Neural cell (in vitro differentiated cells): Measurements from ENCODE around the gene LDLRAD4. TPM values are rescaled to one million over a fixed set of nuclear protein-coding genes. Genes with fewer than 3 reads are reported as not detected.

ENCODE experiments used
- H2AFZ ChIP-seq: fragments of 200-600, 300-800 bp; sonication (generic), shearing (Covaris generic); 2 replicates; pipeline ENCODE4 v1.6.0; 2014; ENCODE audit warnings: low read depth, mild to moderate bottlenecking, antibody characterized with exemption, low read length, moderate library complexity
- H3F3A ChIP-seq: fragments of 200-600 bp; shearing (Covaris generic); 2 replicates; pipeline ENCODE4 v1.6.1; 2016; ENCODE audit warnings: mild to moderate bottlenecking, moderate library complexity, mixed read lengths, antibody characterized with exemption, low read length; ENCODE audit not compliant: insufficient read depth, poor library complexity, severe bottlenecking
- H3K27ac ChIP-seq: fragments of 200-600, 300-800 bp; sonication (generic), shearing (Covaris generic); 2 replicates; pipeline ENCODE4 v1.5.1; 2014; ENCODE audit warnings: mild to moderate bottlenecking, low read length, moderate library complexity
- H3K27me3 ChIP-seq: fragments of 300-800, 200-600 bp; sonication (generic), shearing (Covaris generic); 2 replicates; pipeline ENCODE4 v1.6.0; 2014; ENCODE audit warnings: mild to moderate bottlenecking, low read depth, low read length, moderate library complexity; ENCODE audit not compliant: insufficient read depth
- H3K36me3 ChIP-seq: fragments of 300-800, 200-600 bp; sonication (generic), shearing (Covaris generic); 2 replicates; pipeline ENCODE4 v1.5.1; 2014; ENCODE audit warnings: mild to moderate bottlenecking, antibody characterized with exemption, low read length, moderate library complexity; ENCODE audit not compliant: insufficient read depth
- H3K4me2 ChIP-seq: fragments of 300-800, 200-600 bp; sonication (generic), shearing (Covaris generic); 2 replicates; pipeline ENCODE4 v1.6.0; 2014; ENCODE audit warnings: mild to moderate bottlenecking, low read length
- H3K4me3 ChIP-seq: fragments of 300-800, 200-600 bp; sonication (generic), shearing (Covaris generic); 2 replicates; pipeline ENCODE4 v1.5.1; 2014; ENCODE audit warnings: mild to moderate bottlenecking, low read length, moderate library complexity
- H3K79me2 ChIP-seq: fragments of 200-600 bp; shearing (Covaris generic); replicated peaks from 2 replicates; pipeline ENCODE4 v1.6.0; 2014; ENCODE audit warnings: mild to moderate bottlenecking, low read length, moderate library complexity; ENCODE audit not compliant: insufficient read depth
- H3K9ac ChIP-seq: fragments of 300-800, 200-600 bp; sonication (generic), shearing (Covaris generic); 2 replicates; pipeline ENCODE4 v1.6.1; 2016; ENCODE audit warnings: mild to moderate bottlenecking, low read length, mixed read lengths
- H3K9me2 ChIP-seq: fragments of 200-600 bp; shearing (Covaris generic); 2 replicates; pipeline ENCODE4 v1.6.1; 2016; ENCODE audit warnings: mild to moderate bottlenecking, low read length, mixed read lengths; ENCODE audit not compliant: insufficient read depth
- H3K9me3 ChIP-seq: fragments of 200-600, 300-800 bp; sonication (generic), shearing (Covaris generic); 2 replicates; pipeline ENCODE4 v1.6.1; 2016; ENCODE audit warnings: mild to moderate bottlenecking, mixed run types, low read length, moderate library complexity, mixed read lengths
- H4K20me1 ChIP-seq: fragments of 200-600 bp; shearing (Covaris generic); 2 replicates; pipeline ENCODE4 v1.6.1; 2016; ENCODE audit warnings: mild to moderate bottlenecking, mixed run types; ENCODE audit not compliant: insufficient read depth
- EP300 ChIP-seq: fragments of 450-650 bp; conservative IDR thresholded peaks from 2 replicates; pipeline ENCODE4 v1.6.1; 2014; ENCODE audit warnings: antibody characterized with exemption, mild to moderate bottlenecking, moderate library complexity; ENCODE audit not compliant: poor library complexity, severe bottlenecking
- EZH2 ChIP-seq: fragments of 200-600, 300-800 bp; shearing (Covaris generic), sonication (generic); IDR thresholded peaks from 2 replicates; pipeline ENCODE4 v1.6.1; 2014; ENCODE audit warnings: antibody characterized with exemption, low read length, borderline replicate concordance, mild to moderate bottlenecking; ENCODE audit not compliant: insufficient read depth, poor library complexity, severe bottlenecking
- MXI1 ChIP-seq: fragments of 450-650 bp; conservative IDR thresholded peaks from 2 replicates; pipeline ENCODE4 v1.6.1; 2014; ENCODE audit warnings: antibody characterized with exemption, mild to moderate bottlenecking; ENCODE audit not compliant: poor library complexity, severe bottlenecking
- POLR2AphosphoS5 ChIP-seq: IDR thresholded peaks from 2 replicates; pipeline ENCODE4 v1.6.1; 2012
- RAD21 ChIP-seq: fragments of 450-650 bp; conservative IDR thresholded peaks from 2 replicates; pipeline ENCODE4 v1.6.1; 2014; ENCODE audit warnings: antibody characterized with exemption, mild to moderate bottlenecking, moderate library complexity
- REST ChIP-seq: IDR thresholded peaks from 2 replicates; pipeline ENCODE4 v1.6.1; 2012; ENCODE audit warnings: borderline replicate concordance
- SMC3 ChIP-seq: fragments of 450-650 bp; conservative IDR thresholded peaks from 2 replicates; pipeline ENCODE4 v1.6.1; 2014; ENCODE audit warnings: antibody characterized with exemption, mild to moderate bottlenecking, moderate library complexity; ENCODE audit not compliant: poor library complexity
- TAF1 ChIP-seq: IDR thresholded peaks from 2 replicates; pipeline ENCODE4 v1.6.1; 2012; ENCODE audit warnings: low read depth
- polyA plus RNA-seq: library from polyadenylated mRNA; depleted of rRNA; stranded (reverse); fragments of >200 nt; gene quantifications from 2 replicates; pipeline ENCODE4 v1.2.3, GENCODE V29; 2014
- TF ChIP-seq, protein P1 (sequence below): fragments of 450-650 bp; IDR thresholded peaks from 2 replicates; pipeline ENCODE4 v1.5.1; 2014; ENCODE audit warnings: antibody characterized with exemption, mild to moderate bottlenecking, moderate library complexity; ENCODE audit not compliant: poor library complexity, severe bottlenecking

Gene LDLRAD4
- polyA plus RNA-seq, 1 donor from 2014 or later = 3.7 TPM

DNA sequence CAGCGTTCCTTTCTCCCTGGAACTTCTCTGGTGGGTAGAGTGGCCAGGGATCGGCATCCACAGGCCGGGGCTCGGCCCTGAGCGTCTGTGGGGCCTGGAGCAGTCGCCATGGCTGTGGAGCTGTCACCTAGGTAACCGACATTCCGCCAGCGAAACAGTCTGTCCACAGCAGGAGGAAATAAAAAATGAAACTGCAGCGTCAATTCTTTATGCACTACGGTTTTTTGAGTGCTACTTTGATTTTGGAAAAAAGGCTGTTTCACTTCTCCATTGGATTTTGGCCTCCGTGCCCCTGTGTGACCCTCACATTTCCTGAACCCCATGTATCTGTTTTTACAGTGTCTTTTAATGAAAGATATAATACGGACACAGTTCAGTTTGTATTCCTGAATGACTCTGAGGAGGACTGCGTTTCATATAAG, 163.4 kb downstream of the LDLRAD4 start:
- Histone ChIP-seq H3K36me3 (no peaks in the 10 kb centered on the region), H3K4me2 (peak overlapping the region; percentile 41), H3K27me3 (no peaks in the 10 kb centered on the region), H3K4me3 (peak overlapping the region; percentile 31), H2AFZ (no peak overlapping the region), H3K79me2 (no peaks in the 10 kb centered on the region), H3K27ac (peak overlapping the region; percentile 22), H3K9ac (no peak overlapping the region), H3K9me2 (no peaks in the 10 kb centered on the region), H3F3A (no peaks in the 10 kb centered on the region), H3K9me3 (no peaks in the 10 kb centered on the region), H4K20me1 (no peaks in the 10 kb centered on the region)
- TF ChIP-seq EZH2 = no peak
- no peak for TF ChIP-seq RAD21
- TF ChIP-seq, protein P1, sequence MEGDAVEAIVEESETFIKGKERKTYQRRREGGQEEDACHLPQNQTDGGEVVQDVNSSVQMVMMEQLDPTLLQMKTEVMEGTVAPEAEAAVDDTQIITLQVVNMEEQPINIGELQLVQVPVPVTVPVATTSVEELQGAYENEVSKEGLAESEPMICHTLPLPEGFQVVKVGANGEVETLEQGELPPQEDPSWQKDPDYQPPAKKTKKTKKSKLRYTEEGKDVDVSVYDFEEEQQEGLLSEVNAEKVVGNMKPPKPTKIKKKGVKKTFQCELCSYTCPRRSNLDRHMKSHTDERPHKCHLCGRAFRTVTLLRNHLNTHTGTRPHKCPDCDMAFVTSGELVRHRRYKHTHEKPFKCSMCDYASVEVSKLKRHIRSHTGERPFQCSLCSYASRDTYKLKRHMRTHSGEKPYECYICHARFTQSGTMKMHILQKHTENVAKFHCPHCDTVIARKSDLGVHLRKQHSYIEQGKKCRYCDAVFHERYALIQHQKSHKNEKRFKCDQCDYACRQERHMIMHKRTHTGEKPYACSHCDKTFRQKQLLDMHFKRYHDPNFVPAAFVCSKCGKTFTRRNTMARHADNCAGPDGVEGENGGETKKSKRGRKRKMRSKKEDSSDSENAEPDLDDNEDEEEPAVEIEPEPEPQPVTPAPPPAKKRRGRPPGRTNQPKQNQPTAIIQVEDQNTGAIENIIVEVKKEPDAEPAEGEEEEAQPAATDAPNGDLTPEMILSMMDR = no peak
- TF ChIP-seq REST = no peak
- no peak for TF ChIP-seq SMC3
- TF ChIP-seq MXI1 = no peak
- TF ChIP-seq TAF1 = no peak
- TF ChIP-seq EP300 = no peak
- no peak for TF ChIP-seq POLR2AphosphoS5

DNA sequence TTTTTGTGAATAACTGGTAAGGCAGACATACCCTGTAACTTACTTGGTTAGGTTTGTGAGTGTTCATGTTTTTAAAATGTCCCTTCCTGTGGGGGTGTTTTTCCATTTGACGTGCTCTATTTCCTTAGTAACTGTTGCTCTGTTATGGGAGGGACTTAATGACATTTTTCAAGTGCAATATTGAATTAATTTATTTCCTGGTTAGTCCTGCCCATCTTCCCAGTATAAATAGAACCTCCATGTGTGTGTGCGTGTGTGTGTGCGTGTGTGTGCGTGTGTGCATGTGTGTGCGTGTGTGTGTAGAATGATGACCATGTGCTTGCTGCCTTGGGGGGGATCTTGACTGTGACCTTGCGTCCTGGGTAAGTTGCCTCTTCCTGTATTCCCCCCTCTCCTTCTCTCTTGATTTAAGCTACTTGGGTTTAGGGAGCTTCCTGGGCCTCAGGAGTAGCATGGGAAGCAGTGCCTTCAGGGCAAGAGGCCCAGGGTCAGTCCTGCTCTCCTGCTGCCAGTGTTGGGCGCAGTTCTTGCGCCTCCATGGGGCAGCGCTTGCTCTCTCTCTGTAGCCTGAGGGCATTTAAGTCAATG, 163.9 kb downstream of the LDLRAD4 start:
- peak overlapping the region; percentile 22 for H3K27ac ChIP-seq
- peak overlapping the region; percentile 31 for H3K4me3 ChIP-seq
- no peak overlapping the region for H2AFZ ChIP-seq
- TF ChIP-seq, protein P1 = no peak
- TF ChIP-seq REST (no peak), SMC3 (no peak), MXI1 (no peak), RAD21 (no peak), TAF1 (no peak), EZH2 (no peak), POLR2AphosphoS5 (no peak), EP300 (no peak)
- no peaks in the 10 kb centered on the region for H3K36me3 ChIP-seq
- no peaks in the 10 kb centered on the region for H3F3A ChIP-seq
- no peaks in the 10 kb centered on the region for H3K79me2 ChIP-seq
- H3K27me3 ChIP-seq = no peaks in the 10 kb centered on the region
- no peaks in the 10 kb centered on the region for H3K9me2 ChIP-seq
- H3K9ac ChIP-seq = no peak overlapping the region
- H4K20me1 ChIP-seq = no peaks in the 10 kb centered on the region
- H3K9me3 ChIP-seq = no peaks in the 10 kb centered on the region
- H3K4me2 ChIP-seq = peak overlapping the region; percentile 41
